Karpas-422 (cell line): Measurements from ENCODE around the gene STXBP4. TPM values are rescaled to one million over a fixed set of nuclear protein-coding genes. Genes with fewer than 3 reads are reported as not detected.

ENCODE experiments used
- DNase-seq: peaks from one replicate; pipeline ENCODE4 v3.0.0-alpha.2; 2015
- H2AFZ ChIP-seq: fragments of 200-600 bp; sonication (generic); 2 replicates; pipeline ENCODE4 v1.6.1; 2014; ENCODE audit warnings: antibody characterized with exemption, low read length, mixed read lengths
- H3K27ac ChIP-seq: fragments of 200-600 bp; sonication (generic); 2 replicates; pipeline ENCODE4 v1.5.1; 2014; ENCODE audit warnings: mild to moderate bottlenecking, low read length, moderate library complexity
- H3K27me3 ChIP-seq: fragments of 200-600 bp; sonication (generic); 2 replicates; pipeline ENCODE4 v1.6.1; 2014; ENCODE audit warnings: low read length, mixed read lengths
- H3K36me3 ChIP-seq: fragments of 200-600 bp; sonication (generic); 2 replicates; pipeline ENCODE4 v1.6.1; 2014; ENCODE audit warnings: low read length, mixed read lengths; ENCODE audit not compliant: insufficient read depth
- H3K4me1 ChIP-seq: fragments of 200-600 bp; sonication (generic); 2 replicates; pipeline ENCODE4 v1.6.1; 2014; ENCODE audit warnings: mild to moderate bottlenecking, low read length, mixed read lengths
- H3K4me2 ChIP-seq: fragments of 200-600 bp; sonication (generic); 2 replicates; pipeline ENCODE4 v1.6.1; 2014; ENCODE audit warnings: low read length, low read depth, mild to moderate bottlenecking; ENCODE audit not compliant: poor library complexity, severe bottlenecking
- H3K4me3 ChIP-seq: fragments of 200-600 bp; sonication (generic); 2 replicates; pipeline ENCODE4 v1.5.1; 2014; ENCODE audit warnings: mild to moderate bottlenecking, antibody characterized with exemption, low read length, mixed read lengths
- H3K79me2 ChIP-seq: fragments of 200-600 bp; sonication (generic); 2 replicates; pipeline ENCODE4 v1.6.1; 2014; ENCODE audit warnings: mild to moderate bottlenecking, low read length, mixed read lengths
- H3K9ac ChIP-seq: fragments of 200-600 bp; sonication (generic); 2 replicates; pipeline ENCODE4 v1.6.0; 2014; ENCODE audit warnings: low read length
- H3K9me2 ChIP-seq: fragments of 200-600 bp; sonication (generic), shearing (Covaris generic); replicated peaks from 2 replicates; pipeline ENCODE4 v1.6.0; 2014; ENCODE audit warnings: mild to moderate bottlenecking, low read length, moderate library complexity; ENCODE audit not compliant: insufficient read depth
- H3K9me3 ChIP-seq: fragments of 300-700, 200-600 bp; sonication (generic); 2 replicates; pipeline ENCODE4 v1.6.1; 2014; ENCODE audit warnings: low read length, mixed read lengths
- H4K20me1 ChIP-seq: fragments of 200-600 bp; sonication (generic); 2 replicates; pipeline ENCODE4 v1.6.1; 2014; ENCODE audit warnings: mild to moderate bottlenecking, antibody characterized with exemption, low read length, low read depth; ENCODE audit not compliant: insufficient read depth
- total RNA-seq: library from RNA; depleted of rRNA; stranded (reverse); fragments of >200 nt; shearing (Covaris generic); gene quantifications from 2 replicates; pipeline ENCODE4 v1.2.3, GENCODE V29; 2014; ENCODE audit warnings: low replicate concordance

The STXBP4 gene
- total RNA-seq, 1 experiment from 2014 or later = 6.6 TPM

DNA sequence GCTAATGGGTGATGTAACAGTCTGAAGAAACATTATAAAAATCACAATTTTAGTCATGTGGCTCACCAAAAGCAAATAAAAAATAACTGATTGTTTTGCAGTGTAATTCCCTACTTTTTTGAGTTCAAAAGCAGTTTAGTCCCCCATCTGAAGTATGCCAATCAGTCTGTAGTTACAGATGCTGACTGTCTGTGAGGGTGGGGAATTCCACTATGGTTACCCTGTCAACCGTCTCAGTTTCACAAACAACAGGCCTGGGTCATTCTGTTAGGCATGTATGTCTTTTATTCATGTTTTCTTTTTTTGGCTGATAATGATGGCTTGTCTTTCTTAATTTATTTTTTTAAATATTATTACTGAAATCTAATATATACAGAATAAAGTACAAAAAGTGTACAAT, 69.3 kb downstream of the STXBP4 start:
- no peaks in the 10 kb centered on the region for H4K20me1 ChIP-seq
- H3K4me1 ChIP-seq = no peaks in the 10 kb centered on the region
- H2AFZ ChIP-seq = no peak overlapping the region
- H3K4me3 ChIP-seq = no peak overlapping the region
- H3K27me3 ChIP-seq = no peaks in the 10 kb centered on the region
- DNase-seq = no peak
- no peaks in the 10 kb centered on the region for H3K36me3 ChIP-seq
- no peaks in the 10 kb centered on the region for H3K9me3 ChIP-seq
- no peaks in the 10 kb centered on the region for H3K79me2 ChIP-seq
- H3K9ac ChIP-seq = no peak overlapping the region
- H3K9me2 ChIP-seq = no peaks in the 10 kb centered on the region
- no peak overlapping the region for H3K27ac ChIP-seq
- no peak overlapping the region for H3K4me2 ChIP-seq

GRCh38 chr17:55038291-55038690, 69.7 kb downstream of the STXBP4 start:
- Histone ChIP-seq H3K9me3 (no peaks in the 10 kb centered on the region), H3K9ac (no peak overlapping the region), H3K4me1 (no peaks in the 10 kb centered on the region), H2AFZ (no peak overlapping the region), H3K27me3 (no peaks in the 10 kb centered on the region), H3K4me2 (no peak overlapping the region), H3K27ac (no peak overlapping the region), H3K4me3 (no peak overlapping the region), H3K9me2 (no peaks in the 10 kb centered on the region), H4K20me1 (no peaks in the 10 kb centered on the region), H3K79me2 (no peaks in the 10 kb centered on the region), H3K36me3 (no peaks in the 10 kb centered on the region)
- no peak for DNase-seq

DNA sequence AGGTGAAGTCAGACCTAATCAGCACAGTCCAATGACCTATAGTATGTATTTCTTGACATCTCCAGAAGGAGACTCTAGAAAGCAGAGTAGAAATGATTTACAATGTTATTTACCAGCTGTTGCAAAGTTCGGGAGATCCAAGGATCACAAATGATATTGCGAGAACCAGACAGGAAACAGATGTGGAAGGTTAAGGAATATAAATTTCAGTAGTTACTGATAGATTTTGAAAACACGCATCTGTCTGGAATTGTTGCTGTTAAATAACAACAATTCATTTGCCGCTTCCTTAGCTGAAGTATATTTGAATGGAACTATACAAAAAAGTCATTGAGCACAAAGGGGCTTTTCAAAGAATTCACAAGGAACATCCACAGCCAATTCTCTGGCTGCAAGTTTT, 72.0 kb downstream of the STXBP4 start:
- H4K20me1 ChIP-seq = no peaks in the 10 kb centered on the region
- no peaks in the 10 kb centered on the region for H3K4me1 ChIP-seq
- H3K79me2 ChIP-seq = no peaks in the 10 kb centered on the region
- H3K4me3 ChIP-seq = no peak overlapping the region
- no peaks in the 10 kb centered on the region for H3K27me3 ChIP-seq
- H3K4me2 ChIP-seq = no peak overlapping the region
- H3K9ac ChIP-seq = no peak overlapping the region
- H2AFZ ChIP-seq = no peak overlapping the region
- no peaks in the 10 kb centered on the region for H3K9me2 ChIP-seq
- no peak for DNase-seq
- H3K9me3 ChIP-seq = no peaks in the 10 kb centered on the region
- no peak overlapping the region for H3K27ac ChIP-seq
- H3K36me3 ChIP-seq = no peaks in the 10 kb centered on the region

GRCh38 chr17:55053855-55054254, 85.3 kb downstream of the STXBP4 start:
- Histone ChIP-seq H3K79me2 (no peaks in the 10 kb centered on the region), H3K9me2 (no peaks in the 10 kb centered on the region), H3K27me3 (no peaks in the 10 kb centered on the region), H3K4me3 (no peak overlapping the region), H3K4me1 (no peaks in the 10 kb centered on the region), H2AFZ (no peak overlapping the region), H3K9ac (no peak overlapping the region), H3K27ac (no peak overlapping the region), H3K9me3 (no peaks in the 10 kb centered on the region), H4K20me1 (no peaks in the 10 kb centered on the region), H3K36me3 (no peaks in the 10 kb centered on the region), H3K4me2 (no peak overlapping the region)
- no peak for DNase-seq

DNA sequence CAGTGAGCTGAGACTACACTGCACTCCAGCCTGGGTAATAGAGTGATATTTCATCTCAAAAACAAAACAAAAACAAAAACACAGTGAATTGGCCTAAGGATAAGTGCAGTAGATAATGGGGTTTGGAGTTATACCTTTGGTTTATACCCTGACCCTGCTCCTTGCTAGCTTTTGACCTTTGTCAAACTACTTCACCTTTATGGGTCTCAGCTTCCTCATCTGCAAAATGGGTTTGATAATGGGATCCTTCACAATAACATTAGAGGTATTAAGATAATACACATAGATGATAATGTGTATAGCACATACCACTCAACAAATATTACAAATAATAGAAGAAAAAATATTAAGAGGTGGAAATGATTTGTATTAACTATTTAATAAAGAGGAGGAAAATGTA, 85.9 kb downstream of the STXBP4 start:
- Histone ChIP-seq H3K4me2 (no peak overlapping the region), H3K9me2 (no peaks in the 10 kb centered on the region), H3K9ac (no peak overlapping the region), H3K36me3 (no peaks in the 10 kb centered on the region), H3K4me3 (no peak overlapping the region), H3K27ac (no peak overlapping the region), H2AFZ (no peak overlapping the region), H3K27me3 (no peaks in the 10 kb centered on the region), H3K79me2 (no peaks in the 10 kb centered on the region), H3K4me1 (no peaks in the 10 kb centered on the region), H3K9me3 (no peaks in the 10 kb centered on the region), H4K20me1 (no peaks in the 10 kb centered on the region)
- no peak for DNase-seq

- Histone ChIP-seq H4K20me1 (no peaks in the 10 kb centered on the region), H3K79me2 (no peaks in the 10 kb centered on the region), H3K4me2 (no peak overlapping the region), H3K9me2 (no peaks in the 10 kb centered on the region), H2AFZ (no peak overlapping the region), H3K27ac (no peak overlapping the region), H3K4me1 (no peaks in the 10 kb centered on the region), H3K4me3 (no peak overlapping the region), H3K9ac (no peak overlapping the region), H3K27me3 (no peaks in the 10 kb centered on the region), H3K9me3 (no peaks in the 10 kb centered on the region), H3K36me3 (no peaks in the 10 kb centered on the region)
- DNase-seq = no peak
These were observed 88.0 kb downstream of the STXBP4 start for GRCh38 chr17:55056526-55056925.

DNA sequence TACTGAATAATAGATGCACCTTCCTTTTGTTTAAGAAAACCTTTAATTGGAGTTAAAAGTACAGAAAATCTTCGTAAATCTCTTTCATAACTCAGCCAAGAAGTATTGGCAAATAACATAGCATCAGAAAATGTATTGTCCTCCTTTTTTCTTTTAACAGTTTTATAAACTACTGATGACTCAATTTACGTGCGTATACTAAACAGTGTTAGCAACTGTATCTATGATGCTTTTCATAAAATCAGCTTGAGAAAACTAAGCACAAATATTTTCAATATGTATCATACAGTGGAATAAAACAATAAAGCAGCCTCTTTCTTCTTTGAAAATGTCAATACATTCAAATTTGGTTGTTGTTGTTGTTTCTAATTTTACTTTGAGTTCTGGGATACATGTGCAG, 88.6 kb downstream of the STXBP4 start:
- Histone ChIP-seq H3K79me2 (no peaks in the 10 kb centered on the region), H3K4me3 (no peak overlapping the region), H3K4me2 (no peak overlapping the region), H3K36me3 (no peaks in the 10 kb centered on the region), H3K9me2 (no peaks in the 10 kb centered on the region), H3K27me3 (no peaks in the 10 kb centered on the region), H3K9me3 (no peaks in the 10 kb centered on the region), H3K9ac (no peak overlapping the region), H2AFZ (no peak overlapping the region), H3K4me1 (no peaks in the 10 kb centered on the region), H4K20me1 (no peaks in the 10 kb centered on the region), H3K27ac (no peak overlapping the region)
- no peak for DNase-seq

GRCh38 chr17:55059724-55060123, 91.2 kb downstream of the STXBP4 start:
- Histone ChIP-seq H3K4me3 (no peak overlapping the region), H3K9ac (no peak overlapping the region), H4K20me1 (no peaks in the 10 kb centered on the region), H3K9me3 (no peaks in the 10 kb centered on the region), H3K4me1 (no peaks in the 10 kb centered on the region), H3K79me2 (no peaks in the 10 kb centered on the region), H3K4me2 (no peak overlapping the region), H2AFZ (no peak overlapping the region), H3K27ac (no peak overlapping the region), H3K9me2 (no peaks in the 10 kb centered on the region), H3K27me3 (no peaks in the 10 kb centered on the region), H3K36me3 (no peaks in the 10 kb centered on the region)
- no peak for DNase-seq

DNA sequence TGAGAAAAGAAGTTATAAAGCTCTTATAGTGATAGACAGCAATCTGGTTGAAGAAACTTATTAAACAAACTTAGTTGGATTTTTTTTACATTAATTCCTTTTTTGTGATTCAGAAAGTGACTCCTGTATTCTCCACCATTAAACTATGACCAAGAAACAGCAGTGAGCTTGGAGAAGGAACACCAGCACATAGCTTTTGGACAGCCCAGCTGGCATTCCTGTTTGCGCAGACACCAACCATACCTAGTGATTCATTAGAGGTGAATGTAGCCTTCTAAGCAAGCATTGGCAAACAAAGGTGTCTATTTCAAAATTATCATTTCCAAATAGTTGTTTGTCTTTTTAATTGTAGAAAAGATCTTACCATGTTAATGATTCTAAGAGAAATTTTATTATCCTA, 94.4 kb downstream of the STXBP4 start:
- Histone ChIP-seq H3K79me2 (no peaks in the 10 kb centered on the region), H3K9ac (no peak overlapping the region), H3K4me2 (no peak overlapping the region), H3K9me2 (no peaks in the 10 kb centered on the region), H3K36me3 (no peaks in the 10 kb centered on the region), H3K4me1 (no peaks in the 10 kb centered on the region), H3K9me3 (no peaks in the 10 kb centered on the region), H4K20me1 (no peaks in the 10 kb centered on the region), H3K27ac (no peak overlapping the region), H2AFZ (no peak overlapping the region), H3K4me3 (no peak overlapping the region), H3K27me3 (no peaks in the 10 kb centered on the region)
- no peak for DNase-seq
